K562 (cell line): Measurements from ENCODE around the gene GPR15. TPM values are rescaled to one million over a fixed set of nuclear protein-coding genes. Genes with fewer than 3 reads are reported as not detected.

Source experiments
- ATAC-seq: fragments of 200-7000 bp; cut with Tn5 transposase; 3 replicates; pipeline ENCODE4 v1.9.1; 2020; ENCODE audit warnings: moderate library complexity
- BruUV-seq: library from RNA; stranded (reverse); fragments of 400-500 nt; replicated peaks from 2 replicates; lab custom pipeline; 2021; lab: Mats Ljungman, UMichigan
- CTCF ChIA-PET: fragments of 300-600 bp; formaldehyde crosslinking; extraction: SDS; loops from one replicate; lab custom pipeline; 2021; ENCODE audit warnings: low intra/inter-chr PET ratio; lab: Yijun Ruan, JAX
- POLR2A ChIA-PET: fragments of 300-600, 350-650 bp; sonication (Branson Sonifier 250); formaldehyde crosslinking; extraction: SDS; loops from one replicate; lab custom pipeline; 2021; ENCODE audit warnings: antibody characterized with exemption, inconsistent platforms; lab: Yijun Ruan, JAX
- DNase-seq, 4 experiments: peaks; one replicate each; pipeline versions ENCODE4 v3.0.0 to v3.0.0-alpha.2; 2011 to 2018; ENCODE audit warnings: low spot score in 3 of 4, mixed read lengths in 3 of 4; ENCODE audit errors: extremely low read depth in 1 of 4
- FAIRE-seq: peaks from 2 replicates; lab custom pipeline; 2011; peaks lifted over from hg19 to GRCh38; lab: Jason Lieb, UNC
- H2AFZ ChIP-seq: 2 replicates; pipeline ENCODE4 v1.6.0; 2011; ENCODE audit warnings: low read depth, low read length, control low read depth, inconsistent platforms
- H3K27ac ChIP-seq: fragments of 200-600 bp; 3 replicates; pipeline ENCODE4 v1.8.0; 2011; ENCODE audit warnings: low read depth, mild to moderate bottlenecking, control low read depth, inconsistent platforms, low read length, moderate library complexity, mixed read lengths; ENCODE audit errors: extremely low read depth
- H3K27me3 ChIP-seq, 2 experiments: fragments of 300-600 bp in 1 of 2; 2 replicates in 1 of 2; 3 replicates in 1 of 2; pipeline versions ENCODE4 v1.6.0 to v1.8.0; 2011; ENCODE audit warnings: inconsistent platforms in 2 of 2, low read length in 2 of 2, mild to moderate bottlenecking in 1 of 2, mixed read lengths in 1 of 2, moderate library complexity in 1 of 2; ENCODE audit not compliant: control insufficient read depth in 2 of 2, insufficient read depth in 2 of 2
- H3K36me3 ChIP-seq: fragments of 300-600 bp; 3 replicates; pipeline ENCODE4 v1.8.0; 2011; ENCODE audit warnings: mild to moderate bottlenecking, low read length, inconsistent platforms; ENCODE audit not compliant: control insufficient read depth, insufficient read depth
- H3K4me1 ChIP-seq, 2 experiments: fragments of 200-600 bp in 1 of 2; replicated peaks in 1 of 2; 2 replicates in 1 of 2; 3 replicates in 1 of 2; pipeline versions ENCODE4 v1.5.1 to v1.8.0; 2011; ENCODE audit warnings: inconsistent platforms in 2 of 2, low read length in 2 of 2, mild to moderate bottlenecking in 1 of 2, mixed read lengths in 1 of 2, moderate library complexity in 1 of 2; ENCODE audit not compliant: control insufficient read depth in 2 of 2, insufficient read depth in 2 of 2
- H3K4me2 ChIP-seq: 2 replicates; pipeline ENCODE4 v1.6.1; 2011; ENCODE audit warnings: low read length, control low read depth, inconsistent platforms, mixed read lengths; ENCODE audit not compliant: insufficient read depth
- H3K4me3 ChIP-seq: fragments of 200-600 bp; sonication (generic), shearing (Covaris generic); 2 replicates; pipeline ENCODE4 v1.5.1; 2016; ENCODE audit warnings: control low read depth, inconsistent platforms
- H3K79me2 ChIP-seq: fragments of 200-600 bp; 3 replicates; pipeline ENCODE4 v1.8.0; 2011; ENCODE audit warnings: low read length, inconsistent platforms; ENCODE audit not compliant: control insufficient read depth, insufficient read depth
- H3K9ac ChIP-seq, 2 experiments: 2 replicates each; pipeline versions ENCODE4 v1.6.0 to v1.6.1; 2011; ENCODE audit warnings: low read depth in 2 of 2, low read length in 2 of 2, control low read depth in 1 of 2, inconsistent platforms in 1 of 2, mild to moderate bottlenecking in 1 of 2, mixed read lengths in 1 of 2; ENCODE audit not compliant: insufficient read depth in 1 of 2
- H3K9me1 ChIP-seq: one replicate; pipeline ENCODE4 v1.6.0; 2011; ENCODE audit warnings: inconsistent platforms, mild to moderate bottlenecking, low read length, moderate library complexity; ENCODE audit not compliant: control insufficient read depth, insufficient read depth
- H3K9me3 ChIP-seq: replicated peaks from 2 replicates; pipeline ENCODE4 v1.5.1; 2011; ENCODE audit warnings: low read depth, low read length, inconsistent platforms; ENCODE audit not compliant: control insufficient read depth, insufficient read depth
- H4K20me1 ChIP-seq: replicated peaks from 2 replicates; pipeline ENCODE4 v1.6.1; 2011; ENCODE audit warnings: low read length, inconsistent platforms, mixed read lengths; ENCODE audit not compliant: control insufficient read depth, insufficient read depth
- CAMTA2 ChIP-seq: fragments of 250-450 bp; sonication (Bioruptor Pico); conservative IDR thresholded peaks from 2 replicates; pipeline ENCODE4 v1.5.1; 2022
- GATAD2A ChIP-seq: fragments of 450-650 bp; IDR thresholded peaks from 2 replicates; pipeline ENCODE4 v1.6.1; 2017
- GATAD2B ChIP-seq: fragments of 450-650 bp; IDR thresholded peaks from 2 replicates; pipeline ENCODE4 v1.6.1; 2017; ENCODE audit warnings: mild to moderate bottlenecking, borderline replicate concordance
- KLF16 ChIP-seq: IDR thresholded peaks from 2 replicates; pipeline ENCODE4 v1.6.1; 2016; ENCODE audit warnings: antibody characterized with exemption
- SIN3A ChIP-seq, 2 experiments: fragments of 150-350 bp in 1 of 2; IDR thresholded peaks; 2 replicates each; pipeline ENCODE4 v1.6.1; 2011 to 2016; ENCODE audit warnings: borderline replicate concordance in 2 of 2, low read depth in 2 of 2, low read length in 2 of 2, mild to moderate bottlenecking in 2 of 2, moderate library complexity in 2 of 2; ENCODE audit not compliant: control insufficient read depth in 1 of 2
- TCF3 ChIP-seq: sonication (generic); formaldehyde crosslinking; IDR thresholded peaks from 2 replicates; pipeline ENCODE4 v1.4.0; 2020; ENCODE audit warnings: mild to moderate bottlenecking, missing genetic modification reagents
- TSHZ1 ChIP-seq: fragments of 250-450 bp; sonication (Bioruptor Pico); IDR thresholded peaks from 2 replicates; pipeline ENCODE4 v1.4.0; 2020; ENCODE audit warnings: mild to moderate bottlenecking, moderate library complexity
- UBTF ChIP-seq, 2 experiments: IDR thresholded peaks; 2 replicates each; pipeline ENCODE4 v1.6.1; 2012; ENCODE audit warnings: improper control_type of control experiment in 2 of 2, low read depth in 2 of 2, low read length in 2 of 2, borderline replicate concordance in 1 of 2
- ZBTB12 ChIP-seq: fragments of 250-450 bp; sonication (Bioruptor Pico); IDR thresholded peaks from 2 replicates; pipeline ENCODE4 v1.4.0; 2020
- ZBTB17 ChIP-seq: fragments of 450-650 bp; formaldehyde crosslinking; IDR thresholded peaks from 2 replicates; pipeline ENCODE4 v1.4.0; 2020; ENCODE audit warnings: mild to moderate bottlenecking
- ZBTB26 ChIP-seq: fragments of 450-650 bp; formaldehyde crosslinking; IDR thresholded peaks from 2 replicates; pipeline ENCODE4 v1.4.0; 2022; ENCODE audit warnings: missing genetic modification characterization
- ZNF699 ChIP-seq: fragments of 250-450 bp; sonication (Bioruptor Pico); IDR thresholded peaks from 2 replicates; pipeline ENCODE4 v1.8.0; 2021; ENCODE audit warnings: mild to moderate bottlenecking, moderate library complexity; ENCODE audit not compliant: insufficient replicate concordance
- ZNF79 ChIP-seq: fragments of 250-450 bp; sonication (Bioruptor Pico); IDR thresholded peaks from 2 replicates; pipeline ENCODE4 v1.4.0; 2020; ENCODE audit warnings: low read depth, mild to moderate bottlenecking, moderate library complexity
- WGBS: fragments of 100-300 bp; shearing (Covaris generic); methylation state at CpG from one replicate; pipeline ENCODE4 v1.1.6; 2016; ENCODE audit warnings: low coverage, mixed read lengths; ENCODE audit not compliant: insufficient coverage; ENCODE audit errors: missing lambda C conversion rate; 5-methylcytosine and 5-hydroxymethylcytosine counted together
- in situ Hi-C: fragments of 300-500 bp; cut with MboI; formaldehyde crosslinking; loops from 4 replicates; pipeline ENCODE4 v1.15.0; 2018; ENCODE audit warnings: inconsistent platforms, mixed read lengths
- intact Hi-C: fragments of 100-400 bp; cut with micrococcal nuclease; formaldehyde crosslinking; loops from 2 replicates; pipeline ENCODE4 v1.14.2; 2022
- polyA plus RNA-seq, 8 experiments: library from polyadenylated mRNA; depleted of rRNA in 4 of 8; stranded (reverse) in 5 of 8; unstranded in 3 of 8; fragments of >200 nt; fragmentation: Nextera tagmentation in 2 of 8; fragmentation: Illumina TruSeq in 1 of 8; extraction: Ambion mirVana in 2 of 8; extraction: Trizol in 1 of 8; gene quantifications; 2 replicates each; pipeline versions ENCODE4 v1.2.1 to v1.2.3, GENCODE V29; 2011 to 2014; ENCODE audit warnings: inconsistent platforms in 1 of 8, missing spikeins in 1 of 8
- total RNA-seq, 7 experiments: library from RNA; depleted of rRNA in 6 of 7; stranded (reverse); fragments of >200 nt in 6 of 7; fragmentation: Illumina TruSeq in 2 of 7; extraction: Trizol in 2 of 7; gene quantifications; 2 replicates each; pipeline versions ENCODE4 v1.2.1 to v1.2.3, GENCODE V29; 2011 to 2021; ENCODE audit warnings: low replicate concordance in 1 of 7

GPR15 gene
- total and polyA plus RNA-seq, 9 of the 15 experiments (the other 6 are each of a cell fraction or from before 2014, with no cell fraction given) = 0.13 TPM; not detected in 8

GRCh38 chr3:98551754-98552153 is 20.0 kb downstream of the GPR15 start:
- no TSS peak for BruUV-seq
- 3% methylated on average over 3 of the region's 3 CpGs for WGBS
- Histone ChIP-seq H3K4me1 (peaks cover 4 to 37% of the 10 kb centered on the region in 2 experiments), H4K20me1 (no peaks in the 10 kb centered on the region), H2AFZ (peak overlapping the region; percentile 79), H3K36me3 (no peaks in the 10 kb centered on the region; the same call in 2 of the 3 replicates), H3K27ac (peak overlapping the region; percentile 54; the same call in 2 of the 3 replicates), H3K4me3 (no peak overlapping the region), H3K4me2 (0 out of 2 replicates have a peak overlapping the region, but pooled peaks have one; percentile 7), H3K9me3 (no peaks in the 10 kb centered on the region), H3K9ac (no peak overlapping the region), H3K79me2 (no peaks in the 10 kb centered on the region), H3K27me3 (no peaks in the 10 kb centered on the region), H3K9me1 (no peaks in the 10 kb centered on the region)
- DNase-seq = peak in 3 of 4 experiments; percentile 12 to 70 (median 64)
- POLR2A ChIA-PET = no interaction called here
- intact Hi-C loops (no loop called here), in situ Hi-C loops (no loop called here)
- peak; percentile 54 for FAIRE-seq
- CTCF ChIA-PET = no interaction called here
- peak; percentile 82 for ATAC-seq
- TF ChIP-seq UBTF (IDR thresholded peaks at IDR 0.05; ENCODE audit: borderline replicate concordance in 1 of 2, low read depth in 2 of 2, low read length in 2 of 2) (no peak), GATAD2A (no peak), KLF16 (peak; percentile 44; the same call in 1 of the 2 replicates), ZBTB17 (no peak), TSHZ1 (CRISPR knock-in tag) (no peak), ZNF699 (no peak), CAMTA2 (no peak), TCF3 (CRISPR knock-in tag) (peak; percentile 76), GATAD2B (peak; percentile 59; the same call in 1 of the 2 replicates), SIN3A (IDR thresholded peaks at IDR 0.05; ENCODE audit: borderline replicate concordance in 2 of 2, control insufficient read depth in 1 of 2, low read depth in 2 of 2, low read length in 2 of 2) (no peak), ZNF79 (no peak), ZBTB26 (CRISPR knock-in tag) (no peak), ZBTB12 (CRISPR knock-in tag) (no peak)
